D721Med (cell line): ENCODE data around the gene AGPAT3.

Source experiments
- DNase-seq: peaks from one replicate; pipeline ENCODE4 v3.0.0; 2011; ENCODE audit warnings: low spot score; ENCODE audit not compliant: insufficient read length
- FAIRE-seq: peaks from 2 replicates; lab custom pipeline; 2011; peaks lifted over from hg19 to GRCh38; lab: Jason Lieb, UNC
- CTCF ChIP-seq: IDR thresholded peaks from 2 replicates; pipeline ENCODE4 v1.5.1; 2012; ENCODE audit warnings: mild to moderate bottlenecking, control low read depth; ENCODE audit not compliant: insufficient read depth; ENCODE audit errors: missing control alignments

The AGPAT3 gene

GRCh38 chr21:43981151-43981870 lies 116.3 kb downstream of the AGPAT3 start:
- FAIRE-seq = no peak
- TF ChIP-seq CTCF = no peak

GRCh38 chr21:43981871-43982210 lies 116.8 kb downstream of the AGPAT3 start:
- FAIRE-seq (no peak), DNase-seq (no peak)
- no peak for TF ChIP-seq CTCF

More at GRCh38 chr21:43981151-43981870, 116.3 kb downstream of the AGPAT3 start:
- no peak for DNase-seq

GRCh38 chr21:43982489-43983078 lies 117.6 kb downstream of the AGPAT3 start:
- DNase-seq (no peak), FAIRE-seq (no peak)
- TF ChIP-seq CTCF = no peak

- DNase-seq (no peak), FAIRE-seq (no peak)
- no peak for TF ChIP-seq CTCF
These were observed 118.4 kb downstream of the AGPAT3 start for GRCh38 chr21:43983390-43983789.

GRCh38 chr21:43983860-43984420 lies 118.9 kb downstream of the AGPAT3 start:
- no peak for TF ChIP-seq CTCF
- no peak for DNase-seq
- FAIRE-seq = no peak

GRCh38 chr21:43984905-43985689 lies 120.1 kb downstream of the AGPAT3 start:
- TF ChIP-seq CTCF = no peak
- DNase-seq = no peak
- no peak for FAIRE-seq
